HG03378 (cell line): ENCODE results near the gene CYB561A3.

ENCODE experiments used
- ATAC-seq: cut with Tn5 transposase; IDR thresholded peaks from one replicate; pipeline ENCODE4 v1.9.1; 2021; ENCODE audit warnings: mild to moderate bottlenecking, moderate library complexity; ENCODE audit not compliant: unreplicated experiment

Gene CYB561A3

DNA sequence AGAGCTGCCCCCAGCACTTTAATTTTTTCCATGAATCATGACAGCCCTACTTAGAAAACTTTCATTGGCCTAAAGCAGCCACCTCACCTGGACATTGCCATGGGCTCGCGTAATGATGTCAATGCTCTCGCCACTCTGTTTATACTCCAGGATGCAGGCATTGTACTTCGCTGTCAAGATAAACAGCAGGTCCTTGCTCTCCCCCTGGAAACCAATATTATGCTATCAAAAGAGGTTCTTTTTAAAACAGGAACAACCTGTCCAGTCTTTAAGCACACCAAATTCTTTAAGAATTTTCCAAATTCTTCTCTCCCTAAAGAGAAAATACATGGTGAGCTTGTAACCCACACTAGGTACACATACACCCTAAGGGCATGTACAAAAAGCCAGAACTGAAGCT, 31.8 kb downstream of the CYB561A3 start:
- ATAC-seq: no peak

DNA sequence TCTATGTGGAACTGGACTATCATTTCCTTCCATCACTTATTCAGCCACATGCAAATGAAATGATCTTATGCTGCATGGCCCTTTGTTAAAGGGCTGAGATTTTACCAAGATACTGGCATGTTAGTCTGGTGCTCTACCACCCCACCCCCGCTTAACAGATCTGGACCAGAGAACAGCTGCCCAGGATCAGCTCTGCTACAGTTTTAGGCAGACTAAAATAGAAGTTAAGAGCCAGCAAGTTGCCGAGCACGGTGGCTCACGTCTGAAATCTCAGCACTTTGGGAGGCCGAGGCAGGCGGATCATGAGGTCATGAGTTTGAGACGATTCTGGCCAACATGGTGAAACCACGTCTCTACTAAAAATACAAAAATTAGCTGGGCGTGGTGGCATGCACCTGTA, 33.3 kb downstream of the CYB561A3 start:
- ATAC-seq: no peak

DNA sequence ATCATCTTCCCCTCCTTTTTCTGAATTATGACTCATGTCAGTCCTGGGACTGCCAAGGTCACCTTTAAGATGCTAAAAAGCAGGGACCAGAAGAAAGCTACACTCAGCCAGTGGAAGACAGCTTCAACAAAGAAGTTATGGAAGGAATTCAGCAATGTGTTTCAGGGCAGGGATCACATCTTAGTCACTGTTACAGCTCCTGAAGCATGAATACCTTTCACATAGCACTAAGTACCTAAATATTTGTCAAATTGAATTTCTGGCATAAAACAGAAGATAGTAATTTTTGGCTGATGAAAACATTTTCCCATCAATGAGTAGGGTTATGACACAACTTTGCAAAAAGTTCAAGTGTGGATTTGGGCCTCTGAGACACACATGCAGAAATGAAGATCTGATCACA, 34.0 kb downstream of the CYB561A3 start:
- ATAC-seq: no peak

DNA sequence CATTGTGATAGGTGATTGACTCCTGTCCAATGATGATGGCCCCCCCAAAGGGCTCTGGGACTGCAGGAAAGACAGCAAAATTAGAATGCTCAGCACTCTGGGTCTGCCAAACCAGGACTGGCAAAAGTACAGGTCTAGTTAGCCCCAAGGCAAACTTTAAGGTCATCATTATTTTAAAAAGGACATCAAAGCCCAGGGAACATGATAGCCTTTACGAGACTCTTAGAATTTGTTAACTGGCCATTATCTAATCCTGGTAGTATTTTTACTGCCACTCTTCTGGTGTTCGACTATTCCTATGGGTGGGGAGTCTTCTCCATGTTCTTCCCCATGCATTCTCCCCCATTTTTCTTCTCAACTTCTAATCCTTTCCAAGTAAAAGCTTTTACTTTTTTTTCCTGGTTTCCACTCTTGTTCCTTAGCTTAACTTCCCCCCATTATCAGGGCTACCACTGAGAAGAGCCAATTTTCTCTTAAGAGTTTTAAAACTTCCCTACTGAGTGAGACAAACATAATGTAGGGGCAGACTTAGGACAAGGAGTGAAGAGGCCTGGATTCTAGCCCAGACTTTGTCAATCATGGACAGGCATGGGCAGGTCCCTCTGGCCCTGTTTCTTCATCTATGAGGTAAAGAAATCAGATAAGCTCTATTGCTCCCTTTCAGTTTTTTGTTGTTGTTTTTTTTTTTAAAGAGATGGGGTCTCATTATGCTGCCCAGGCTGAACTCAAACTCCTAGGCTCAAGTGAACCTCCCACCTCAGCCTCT, 35.9 kb downstream of the CYB561A3 start:
- no peak for ATAC-seq

DNA sequence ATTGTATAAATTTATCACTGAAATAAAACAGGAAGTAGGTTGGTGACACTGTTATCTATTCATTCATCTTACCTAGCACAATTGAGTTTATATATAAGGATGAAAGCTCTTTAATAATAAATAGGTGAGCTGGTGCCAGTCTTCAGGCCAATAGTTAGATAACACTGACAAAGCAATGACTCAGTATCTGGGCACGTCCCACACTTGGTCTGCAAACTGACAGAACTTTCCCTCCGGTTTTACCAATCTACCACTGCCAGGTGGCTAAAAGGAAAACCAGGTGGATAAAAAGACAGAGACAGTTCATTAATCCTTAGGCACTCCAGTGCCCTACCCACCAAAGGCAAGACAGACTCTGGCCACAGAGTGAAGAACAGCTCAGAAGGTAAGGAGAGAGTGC, 46.4 kb downstream of the CYB561A3 start:
- ATAC-seq: no peak

DNA sequence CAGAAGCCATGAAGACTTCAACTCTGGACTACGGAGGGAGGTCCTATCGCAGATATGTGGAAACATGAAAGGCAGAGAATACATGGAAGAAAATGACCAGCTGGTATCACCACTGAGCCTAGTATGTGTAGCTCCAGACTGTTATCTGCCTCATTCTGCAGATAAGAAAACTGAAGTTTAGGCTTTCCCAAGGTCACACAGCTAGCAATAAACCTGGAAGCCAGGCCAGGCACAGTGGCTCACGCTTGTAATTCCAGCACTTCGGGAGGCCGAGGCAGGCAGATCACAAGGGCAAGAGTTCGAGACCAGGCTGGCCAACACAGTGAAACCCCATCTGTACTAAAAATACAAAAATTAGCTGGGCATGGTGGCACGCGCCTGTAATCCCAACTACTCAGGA, 50.9 kb downstream of the CYB561A3 start:
- no peak for ATAC-seq

DNA sequence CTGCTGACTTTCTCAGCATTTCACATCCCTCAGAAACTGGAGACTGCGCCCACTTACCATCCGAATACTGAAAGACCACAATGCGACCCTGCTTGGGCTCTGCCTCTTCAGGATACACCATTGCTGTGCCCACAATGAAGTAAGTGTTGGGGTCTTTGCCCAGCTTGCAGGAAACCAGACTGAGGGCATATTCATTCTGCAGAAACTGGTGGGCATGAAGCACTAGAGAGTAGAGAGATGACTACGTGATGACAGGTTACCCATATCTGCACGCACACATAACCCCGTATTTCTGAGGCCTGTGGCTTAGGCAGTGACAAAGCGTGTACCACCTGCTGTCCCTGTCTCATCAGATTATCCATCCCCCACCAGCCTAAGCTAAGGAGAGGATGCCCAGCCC, 51.9 kb downstream of the CYB561A3 start:
- no peak for ATAC-seq

DNA sequence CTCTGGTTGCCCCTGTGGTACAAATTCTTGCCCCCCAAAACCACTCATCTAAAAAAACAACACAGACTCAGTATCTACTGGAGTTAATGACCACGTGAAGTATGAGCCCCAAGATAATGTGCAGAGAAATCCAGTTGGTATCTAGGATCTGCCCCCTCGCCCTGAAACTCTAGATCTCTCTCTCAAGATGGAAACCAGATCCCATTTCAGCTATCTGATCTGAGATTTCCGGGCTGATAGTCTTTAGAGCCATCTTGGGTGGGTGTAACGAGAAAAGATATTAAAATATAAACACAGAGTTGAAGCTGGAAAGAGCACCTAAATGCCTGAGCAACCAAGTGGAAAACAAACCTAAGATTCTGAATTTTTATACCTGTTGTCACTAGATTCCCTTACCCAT, 52.5 kb downstream of the CYB561A3 start:
- no peak for ATAC-seq

DNA sequence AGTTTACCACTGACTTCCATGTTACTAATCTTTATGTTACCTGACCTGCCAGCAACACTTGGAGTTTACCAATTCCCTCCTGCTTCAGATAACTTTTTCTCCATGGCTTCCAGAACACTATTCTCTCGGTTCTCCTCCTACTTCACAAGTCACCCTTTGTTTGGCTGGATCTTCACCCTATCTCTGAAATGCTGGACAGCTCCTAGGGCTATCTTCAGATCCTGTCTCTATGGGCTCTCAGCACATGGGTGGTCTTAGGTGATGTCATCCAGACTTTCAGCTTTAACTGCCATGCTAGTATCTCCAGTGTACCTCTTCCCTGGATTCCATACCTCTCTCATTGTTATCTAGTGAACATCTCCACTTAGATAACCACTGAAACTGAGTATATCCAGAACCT, 54.3 kb downstream of the CYB561A3 start:
- no peak for ATAC-seq

DNA sequence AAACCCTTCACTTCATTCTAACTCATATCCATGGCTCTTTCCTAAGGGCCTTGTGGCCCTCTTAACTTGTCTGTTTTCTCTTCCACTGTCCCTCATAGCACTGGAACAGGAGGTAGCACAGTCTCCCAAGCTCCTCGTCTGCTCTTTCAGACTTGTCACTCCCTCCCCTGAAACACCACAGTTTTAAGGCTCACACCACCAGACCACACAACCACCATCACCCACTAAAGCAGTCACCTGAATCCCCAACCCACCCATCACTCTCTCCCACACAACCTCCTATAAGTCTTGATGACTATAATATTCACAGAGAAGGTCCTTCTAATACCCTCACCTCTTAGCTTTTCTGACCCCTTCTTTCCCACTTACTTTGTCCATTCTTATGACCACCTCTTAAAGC, 55.5 kb downstream of the CYB561A3 start:
- ATAC-seq: no peak

DNA sequence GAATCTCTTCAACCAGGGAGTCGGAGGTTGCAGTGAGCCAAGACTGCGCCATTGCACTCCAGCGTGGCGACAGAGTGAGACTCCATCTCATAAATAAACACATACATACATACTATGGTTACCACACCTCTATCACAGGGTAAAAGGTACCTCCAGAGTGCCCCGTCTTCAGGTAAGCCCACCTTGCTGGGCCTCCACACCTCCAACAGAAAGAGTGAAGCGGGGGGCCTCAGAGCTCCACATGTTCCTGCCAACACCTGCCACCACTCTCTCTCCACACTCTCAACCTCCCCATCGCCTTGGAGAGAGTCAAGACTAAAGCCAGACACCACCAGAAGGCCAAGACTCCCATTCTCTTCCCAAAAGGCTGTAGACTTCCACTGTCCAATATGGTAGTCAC, 56.3 kb downstream of the CYB561A3 start:
- ATAC-seq: no peak

DNA sequence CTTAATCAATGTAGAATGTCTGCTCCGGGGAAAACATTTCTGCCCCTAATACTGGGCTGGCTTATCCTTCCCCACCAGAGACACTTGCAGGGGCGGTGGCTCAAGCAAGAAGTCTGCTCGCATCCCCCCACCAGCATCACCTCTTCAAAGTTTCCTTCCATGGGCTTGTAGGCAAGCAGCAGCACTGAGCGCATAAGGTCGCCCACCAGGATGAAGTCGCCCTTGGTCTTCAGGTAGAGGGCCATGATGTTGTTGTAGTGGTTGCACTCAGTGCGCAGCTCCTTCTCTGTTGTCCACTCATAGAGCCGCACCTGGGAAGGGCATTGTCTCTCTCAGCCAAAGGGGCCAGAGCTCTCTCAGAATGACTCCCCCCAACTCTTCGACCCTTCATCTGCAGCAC, 58.0 kb downstream of the CYB561A3 start:
- no peak for ATAC-seq

DNA sequence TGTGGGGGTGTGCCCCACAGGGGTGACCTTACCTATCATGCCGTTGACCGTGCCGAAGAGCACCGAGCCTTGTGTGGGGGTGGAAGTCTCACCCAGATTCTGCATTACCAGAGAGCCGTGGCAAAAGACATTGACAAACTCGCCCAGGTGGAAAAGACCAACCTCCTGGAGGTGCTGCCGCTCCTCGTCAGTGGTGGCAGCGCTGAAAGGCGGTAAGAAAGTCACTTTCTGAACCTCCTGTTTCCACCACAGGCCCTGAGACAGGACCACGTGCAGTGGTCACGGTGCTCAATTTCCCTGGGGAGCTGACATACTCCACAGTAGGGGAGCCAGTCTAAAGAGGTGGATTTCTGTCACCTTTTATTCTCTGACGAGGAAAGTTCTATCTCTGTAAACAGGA, 59.1 kb downstream of the CYB561A3 start:
- no peak for ATAC-seq
